GM18951 (cell line): Measurements from ENCODE around the gene ZNF232.
"Not testable (repeated sequence)": the region's sequence is repeated elsewhere in the genome, so short reads cannot be mapped to it uniquely, and the experiment has no call there.

Experiments
- POLR2A ChIP-seq: IDR thresholded peaks from 4 replicates; pipeline ENCODE4 v1.6.1; 2011; ENCODE audit warnings: mild to moderate bottlenecking; ENCODE audit not compliant: insufficient read length, insufficient read depth; ENCODE audit errors: extremely low read depth
- in situ Hi-C: fragments of 300-500 bp; cut with MboI; formaldehyde crosslinking; loops from one replicate; pipeline ENCODE4 v1.12.0; 2022; ENCODE audit warnings: low sequenced_read_pairs, mixed read lengths, inconsistent platforms; ENCODE audit not compliant: unreplicated experiment

The ZNF232 gene

DNA sequence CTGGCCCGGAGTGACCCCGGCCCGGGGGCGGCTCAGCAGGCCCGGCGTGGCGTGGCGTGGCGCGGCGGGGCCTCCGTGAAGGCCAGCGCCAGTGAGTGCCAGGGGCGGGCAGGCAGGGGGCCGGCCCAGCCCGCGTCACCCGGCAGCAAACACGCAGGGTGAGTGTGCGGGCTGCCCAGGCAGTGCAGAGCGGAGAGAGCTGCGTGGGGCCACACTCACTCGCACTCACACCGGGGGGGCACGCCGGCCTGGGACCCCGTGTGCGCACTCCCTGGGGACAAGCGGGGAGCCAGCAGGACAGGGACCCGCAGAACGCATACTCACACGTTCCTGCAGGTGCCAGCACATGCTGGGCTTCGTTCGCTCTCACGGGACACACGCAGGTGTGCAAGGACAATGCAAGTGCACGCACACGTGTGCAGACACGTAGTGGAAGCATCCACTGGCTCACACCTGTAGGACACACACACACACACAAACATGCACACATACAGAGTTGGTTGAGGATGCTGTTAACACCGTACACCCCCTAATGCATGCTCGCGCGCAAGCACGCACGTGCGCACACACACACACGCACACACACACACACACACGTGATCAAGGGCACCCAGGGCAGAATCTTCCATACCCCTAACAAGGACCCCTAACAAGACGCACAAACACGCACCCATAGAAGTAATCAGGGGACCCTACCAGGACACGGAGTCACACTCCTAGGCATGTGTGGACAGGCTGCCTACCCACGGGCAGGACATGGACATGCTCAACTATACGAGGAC is 11.9 kb upstream of the ZNF232 start:
- in situ Hi-C loops: no loop called here
- no peak for TF ChIP-seq POLR2A

DNA sequence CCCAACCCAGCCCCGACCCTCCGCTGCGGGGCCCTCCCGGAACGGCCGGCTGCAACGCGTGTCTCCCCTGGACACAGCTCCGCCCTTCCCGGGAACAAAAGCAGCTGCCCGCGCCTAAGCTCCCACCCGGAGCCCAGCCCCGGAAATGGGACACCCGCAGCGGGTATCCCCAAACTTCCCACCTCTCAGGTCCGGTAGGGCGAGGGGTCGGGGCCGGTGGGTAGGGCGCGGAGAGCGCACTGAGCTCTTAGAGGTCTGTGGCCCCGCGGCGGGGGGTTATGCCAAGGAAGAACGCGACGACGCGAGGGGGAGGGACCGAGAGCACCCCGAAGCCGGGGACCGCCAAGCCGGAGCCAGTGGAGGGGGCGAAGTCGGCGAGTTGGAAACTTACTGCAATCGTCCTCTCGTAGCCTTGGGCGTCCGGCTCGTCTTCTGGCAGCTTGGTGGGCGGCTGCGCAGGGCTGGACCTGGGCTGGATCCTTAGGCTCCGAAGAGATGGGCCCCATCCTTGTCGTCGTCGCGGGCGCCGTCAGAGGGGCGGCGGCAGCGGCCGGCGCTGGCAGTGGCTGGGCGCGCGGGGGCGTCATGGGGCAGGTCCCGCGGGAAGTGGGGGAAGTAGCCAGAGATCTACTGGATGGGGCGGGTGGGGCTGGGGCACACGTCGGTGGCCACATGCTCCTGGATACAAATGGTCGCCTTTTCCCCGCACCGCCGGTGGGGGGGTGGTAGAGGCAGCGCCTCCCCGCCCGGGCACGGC is 11.1 kb upstream of the ZNF232 start:
- in situ Hi-C loops: no loop called here
- no peak for TF ChIP-seq POLR2A

DNA sequence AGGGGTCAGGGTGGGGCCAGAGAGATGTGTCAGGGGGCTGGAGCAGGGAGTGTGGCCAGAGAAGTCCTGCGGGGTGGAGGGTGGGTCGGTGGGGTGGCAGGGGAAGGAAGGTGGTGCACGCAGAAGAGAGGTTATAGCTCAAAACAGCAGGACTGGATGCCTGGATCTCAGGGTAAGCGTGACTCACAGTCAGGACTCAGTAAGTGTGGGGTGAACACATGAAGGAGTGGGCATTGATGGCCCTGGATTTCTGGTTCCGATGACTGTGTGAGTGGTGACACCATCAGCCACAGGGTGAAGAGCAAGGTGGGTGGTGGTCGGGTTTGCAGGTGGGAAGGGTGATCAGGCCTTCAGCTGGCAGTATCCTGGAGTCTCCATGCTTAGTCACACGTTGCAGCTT is 10.4 kb upstream of the ZNF232 start:
- in situ Hi-C loops: not testable (repeated sequence)

DNA sequence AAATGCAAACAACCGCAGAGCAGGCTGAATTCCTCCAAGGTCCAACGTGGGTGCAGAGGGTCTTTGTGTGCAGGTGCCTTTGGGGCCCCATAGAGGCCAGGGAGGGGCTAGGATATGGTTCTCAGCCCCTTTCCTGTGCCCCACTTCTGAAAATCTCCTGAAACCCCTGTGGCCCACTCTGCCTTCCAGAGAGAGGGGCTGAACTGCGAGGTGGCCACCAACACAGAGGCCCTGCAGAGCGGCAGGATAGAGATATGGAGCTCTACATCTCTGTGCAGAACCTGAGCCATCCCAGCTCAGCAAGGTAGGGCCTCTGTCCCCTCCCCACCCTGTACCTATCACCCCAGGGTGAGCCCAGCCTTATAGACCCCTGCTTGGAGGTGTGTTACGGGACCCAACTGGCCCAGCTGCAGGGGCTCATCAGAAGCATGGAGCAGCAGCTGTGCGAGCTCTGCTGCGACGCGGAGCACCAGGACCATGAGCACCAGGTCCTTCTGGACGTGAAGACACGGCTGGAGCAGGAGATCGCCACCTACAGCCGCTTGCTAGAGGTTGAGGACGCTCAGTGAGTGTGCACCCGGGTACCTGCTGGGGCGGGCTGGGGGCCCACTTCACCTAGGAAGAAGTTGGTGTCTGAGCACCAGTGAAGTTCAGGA is 9.6 kb upstream of the ZNF232 start:
- in situ Hi-C loops: no loop called here
- TF ChIP-seq POLR2A: no peak

DNA sequence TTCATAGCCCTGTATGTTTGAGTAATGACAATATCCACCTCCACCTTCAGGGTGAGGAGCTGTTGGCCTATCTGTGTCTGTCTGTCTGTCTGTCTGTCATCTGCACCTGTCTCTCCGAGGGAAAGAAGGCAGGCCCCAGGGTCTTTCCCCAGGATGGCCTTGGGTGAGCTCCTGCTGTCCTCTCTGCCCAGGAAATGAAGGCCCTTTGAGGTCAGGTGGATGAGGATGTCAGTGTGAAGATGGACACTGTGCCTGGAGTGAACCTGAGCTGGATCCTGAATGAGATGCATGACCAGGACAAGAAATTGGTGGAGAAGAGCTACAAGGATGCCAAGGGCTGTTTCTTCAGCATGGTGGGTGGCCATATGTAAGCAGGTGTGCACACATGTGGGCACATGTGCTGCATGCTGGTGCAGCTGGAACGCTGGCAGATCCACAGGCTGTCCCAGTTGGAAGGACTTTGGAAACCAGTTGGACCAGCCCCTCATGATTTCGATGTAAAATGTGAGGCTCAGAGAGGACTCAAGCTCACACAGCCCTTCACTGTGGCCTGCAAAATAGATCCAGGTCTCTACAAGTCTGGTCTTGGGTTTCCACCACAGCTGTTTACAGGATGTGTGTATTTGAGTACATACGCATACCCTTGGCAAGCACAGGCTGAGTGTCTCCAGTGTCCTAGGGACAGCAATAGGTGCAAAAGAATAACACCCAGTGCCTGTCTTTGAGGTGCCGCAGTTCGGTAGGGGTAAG is 8.9 kb upstream of the ZNF232 start:
- in situ Hi-C loops: not testable (repeated sequence)

DNA sequence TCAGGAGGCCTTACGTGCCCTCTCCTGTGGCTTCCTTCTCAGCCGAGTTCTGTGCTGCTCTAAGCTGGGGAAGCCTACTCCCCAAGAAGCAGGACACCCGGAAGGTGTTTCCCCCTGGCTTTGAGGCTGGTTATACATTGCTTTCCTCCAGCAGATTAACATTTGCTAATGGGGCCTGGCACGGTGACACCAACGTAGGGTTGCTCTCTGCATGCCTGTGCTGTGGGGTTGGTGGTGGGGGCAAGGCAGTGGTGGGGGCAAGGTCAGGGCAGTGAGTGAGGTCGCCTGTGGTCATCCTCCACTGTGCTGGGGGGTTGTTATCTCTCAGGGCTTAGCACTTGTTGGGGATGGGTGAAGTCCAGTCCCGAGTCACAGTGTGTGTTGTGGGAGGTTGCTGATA is 8.4 kb upstream of the ZNF232 start:
- TF ChIP-seq POLR2A: no peak
- in situ Hi-C loops: no loop called here

DNA sequence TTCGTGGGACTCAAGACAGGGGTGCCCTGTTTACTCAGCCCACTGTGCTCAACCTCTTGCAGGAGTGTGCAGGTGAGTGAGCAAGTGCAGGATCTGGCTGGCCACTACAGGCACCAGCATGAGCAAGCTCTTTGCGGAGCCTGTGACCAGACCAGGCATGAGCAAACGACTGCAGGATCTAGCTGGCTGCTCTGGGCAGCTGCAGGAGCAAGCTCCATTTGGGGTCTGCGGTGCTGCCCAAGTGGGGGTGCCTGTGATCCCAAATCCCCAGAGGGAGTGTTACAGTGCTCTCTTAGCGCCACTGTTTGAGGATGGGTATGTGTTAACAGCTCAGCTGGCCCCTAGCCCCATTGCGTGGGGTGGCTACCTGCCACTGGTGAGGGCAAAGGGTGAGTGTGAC is 6.5 kb upstream of the ZNF232 start:
- TF ChIP-seq POLR2A: no peak
- in situ Hi-C loops: no loop called here

DNA sequence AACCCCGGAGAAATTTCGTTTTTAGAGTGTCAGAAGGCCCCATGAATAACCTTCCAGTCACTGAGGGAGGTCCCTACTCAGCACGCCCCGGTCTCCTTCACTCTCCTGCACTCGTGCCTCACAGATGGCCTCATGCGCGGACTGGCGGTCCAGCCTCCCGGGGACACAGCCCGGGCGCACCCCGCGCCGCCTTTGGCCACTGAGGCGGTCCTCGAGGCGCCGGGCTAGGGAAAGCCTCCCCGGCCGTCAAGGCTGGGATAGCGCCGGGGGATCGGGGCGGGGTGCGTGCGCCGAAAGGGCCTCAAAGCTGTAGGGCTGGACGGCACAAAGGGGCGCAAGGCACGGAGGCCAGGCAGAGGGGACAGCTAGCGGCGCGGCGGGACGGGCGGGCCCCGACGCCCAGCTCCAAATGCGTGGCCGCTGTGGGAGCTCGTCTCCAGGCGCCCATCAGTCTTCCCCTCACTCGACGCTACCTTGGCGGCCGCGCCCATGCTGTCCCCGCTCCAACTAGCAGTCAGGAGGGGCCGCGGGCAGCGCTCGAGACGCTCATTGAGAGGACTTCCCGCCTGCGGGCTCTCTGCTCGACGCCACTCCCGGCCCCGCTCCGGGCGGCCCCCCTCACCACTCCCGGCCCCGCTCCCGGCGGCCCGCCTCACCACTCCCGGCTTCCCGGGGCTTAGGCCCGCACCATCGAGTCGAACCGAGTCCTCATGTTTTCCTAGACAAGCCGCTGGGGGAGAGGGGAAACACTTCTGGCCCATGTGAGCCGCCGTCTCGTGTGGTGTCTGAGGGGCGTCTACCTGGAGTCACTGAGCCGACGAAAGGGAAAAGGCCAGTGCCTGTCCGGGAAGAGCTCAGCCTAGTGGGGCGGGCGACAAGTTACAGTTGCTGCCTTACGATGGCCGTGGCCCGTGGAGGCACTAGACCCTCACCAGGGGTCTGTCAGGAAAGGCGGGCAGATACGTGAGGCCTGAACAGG is 4.3 kb upstream of the ZNF232 start, which contains the start of gene USP6:
TSS of gene USP6 (plus strand) at position 360 of the 979 bp plus-strand sequence. CDS start 14,336 bp downstream, outside the sequence.
- TF ChIP-seq POLR2A: no peak
- in situ Hi-C loops: no loop called here

DNA sequence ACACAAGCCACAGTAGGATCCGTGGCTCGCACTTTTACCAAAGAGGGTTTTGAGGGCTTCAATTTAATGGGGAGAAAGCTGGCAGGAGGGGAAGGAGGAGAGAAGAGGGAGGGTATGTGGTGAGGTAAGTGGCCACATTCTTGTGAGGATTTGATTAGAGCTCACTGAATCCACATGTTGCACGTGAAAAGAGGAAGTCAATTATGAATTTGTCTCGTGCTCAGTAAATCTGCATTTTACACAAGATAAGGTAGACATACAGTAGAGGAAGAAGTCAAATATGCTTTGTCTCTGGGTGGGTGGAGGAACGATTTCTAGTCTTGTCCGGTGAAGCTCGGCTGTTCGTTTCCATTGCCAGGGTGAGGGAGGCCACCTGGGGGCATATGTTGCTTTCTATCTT is 862 bp downstream of the ZNF232 start:
- TF ChIP-seq POLR2A: no peak
- in situ Hi-C loops: no loop called here

DNA sequence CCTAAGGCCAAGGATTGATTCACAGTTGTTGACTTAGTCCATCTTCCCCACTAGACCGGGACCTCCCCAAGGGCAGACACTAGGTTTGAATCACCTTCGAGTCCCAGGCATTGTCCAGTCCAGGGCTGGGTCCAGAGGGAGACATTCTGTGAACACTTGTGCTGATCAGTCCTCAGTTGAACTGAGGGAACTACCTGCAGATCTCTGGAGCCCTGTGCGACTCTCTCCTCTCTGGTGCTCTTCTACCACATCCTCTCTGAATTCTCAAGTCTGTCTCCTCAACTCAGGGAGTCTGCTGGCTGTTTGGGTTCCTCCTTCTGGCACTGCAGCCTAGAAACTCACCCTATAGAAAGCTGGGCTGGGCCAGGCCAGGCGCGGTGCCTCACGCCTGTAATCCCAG is 10.8 kb downstream of the ZNF232 start:
- TF ChIP-seq POLR2A: no peak
- in situ Hi-C loops: no loop called here

DNA sequence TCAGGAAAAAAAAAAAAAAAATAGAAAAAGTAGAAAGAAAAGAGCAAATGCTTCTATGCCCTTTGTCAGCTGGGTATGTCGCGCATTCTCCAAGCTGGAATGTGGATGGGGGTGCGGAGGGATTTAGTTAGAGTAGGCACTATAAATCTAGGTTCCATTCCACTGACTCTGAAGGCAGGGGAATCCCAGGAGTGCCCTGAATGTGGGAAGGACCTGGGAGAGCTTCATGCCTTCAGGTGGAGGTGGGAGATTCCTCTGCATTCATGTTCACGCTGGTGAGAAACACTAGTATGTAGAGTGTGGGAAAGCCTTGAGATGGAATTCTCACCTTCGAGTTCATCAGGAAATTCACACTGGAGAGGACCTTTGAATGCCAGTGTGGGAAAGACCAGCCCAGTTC is 12.4 kb downstream of the ZNF232 start:
- in situ Hi-C loops: loop anchor here (10.0 kb wide), 1 partner anchor 86 kb away; no protein-coding TSS in a partner anchor
- TF ChIP-seq POLR2A: no peak
